HG03521 (cell line): ENCODE data around the gene LTBP3.

Source experiments
- ATAC-seq: cut with Tn5 transposase; IDR thresholded peaks from one replicate; pipeline ENCODE4 v1.9.1; 2021; ENCODE audit warnings: mild to moderate bottlenecking, moderate library complexity; ENCODE audit not compliant: unreplicated experiment

The LTBP3 gene

DNA sequence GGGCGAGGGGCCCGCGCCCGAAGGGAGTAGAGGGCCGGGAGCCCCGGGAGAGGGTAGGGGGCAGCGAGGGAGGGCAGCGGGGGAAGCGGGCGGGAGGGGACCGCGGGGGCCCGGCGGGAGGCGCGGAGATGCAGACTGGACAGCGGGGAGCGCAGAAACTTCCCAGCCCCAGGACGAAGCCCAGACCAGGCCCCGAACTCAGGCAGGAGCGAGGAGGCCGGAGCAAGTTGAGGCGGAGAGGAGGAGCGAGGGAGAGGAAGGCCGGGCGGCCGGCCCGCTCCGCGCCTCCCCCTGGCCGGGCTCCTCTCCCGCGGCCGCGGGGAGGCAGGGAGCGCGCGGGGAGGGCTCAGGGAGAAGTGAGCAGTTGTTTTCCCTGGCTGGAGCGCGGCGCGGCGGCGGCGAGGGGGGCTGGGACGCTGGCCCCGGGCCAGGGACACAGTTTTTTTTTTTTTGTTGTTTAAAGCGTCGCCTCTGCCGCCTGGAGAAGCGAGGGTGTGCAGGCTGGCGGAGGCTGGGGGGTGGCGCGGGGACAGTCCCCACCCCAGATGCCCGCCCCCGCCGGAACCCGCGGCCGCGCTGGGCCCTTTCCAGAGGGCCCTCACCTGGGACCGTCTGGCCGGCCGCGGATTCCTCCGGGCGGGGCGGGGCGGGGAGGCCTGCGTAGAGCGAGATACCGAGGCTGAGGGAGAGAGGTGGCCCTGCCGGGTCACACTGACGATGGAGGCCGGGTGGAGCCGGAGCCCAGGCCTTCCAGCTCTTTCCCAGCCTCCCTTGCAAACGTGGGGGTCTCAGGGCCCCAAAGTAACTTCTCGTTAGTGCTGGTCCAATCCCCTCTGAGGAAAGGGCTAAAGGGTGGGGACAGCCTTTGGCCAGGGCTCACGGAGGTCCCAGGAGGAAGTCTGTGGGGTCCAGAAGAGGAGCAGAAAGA is at the start of gene LTBP3:
Gene LTBP3, minus strand, starts transcription at position 358 of the 928 bp plus-strand sequence. CDS start 400 bp downstream, outside the sequence.
- no peak for ATAC-seq

DNA sequence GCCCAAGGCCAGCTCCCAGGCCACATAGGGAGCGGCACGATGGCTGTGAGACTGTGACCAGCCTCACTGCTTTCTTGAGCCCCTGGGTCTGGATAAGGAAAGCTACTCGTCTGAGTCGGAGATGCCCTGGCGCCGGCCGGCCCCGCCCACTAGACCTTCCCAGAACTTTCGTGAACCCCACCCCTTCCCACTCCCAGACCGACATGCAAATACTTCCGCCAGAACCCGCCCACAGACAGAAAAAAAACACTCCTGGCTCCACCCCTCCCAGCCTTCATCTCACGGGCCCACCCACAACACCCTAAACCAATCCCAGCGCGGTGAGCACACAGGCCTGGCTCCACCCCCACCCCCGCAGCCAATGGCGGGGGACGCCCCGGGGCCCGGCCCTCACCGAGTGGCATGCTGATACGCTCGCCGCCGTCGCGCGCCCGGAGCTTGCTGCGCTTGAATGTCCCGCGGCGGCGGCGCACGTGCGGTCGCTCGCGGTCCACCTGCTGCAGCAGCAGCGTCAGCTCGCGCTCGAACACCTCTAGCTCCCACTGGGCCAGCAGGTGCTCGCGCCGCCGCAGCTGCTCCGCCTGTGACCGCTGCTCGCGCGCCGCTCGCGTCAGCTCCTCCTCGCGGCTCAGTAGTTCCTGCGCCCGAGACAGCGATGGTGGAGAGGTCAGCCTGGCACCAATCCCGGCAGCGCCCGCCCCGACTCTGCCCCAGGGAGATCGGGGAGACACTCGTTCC is 48.9 kb upstream of the LTBP3 start:
- ATAC-seq = no peak

DNA sequence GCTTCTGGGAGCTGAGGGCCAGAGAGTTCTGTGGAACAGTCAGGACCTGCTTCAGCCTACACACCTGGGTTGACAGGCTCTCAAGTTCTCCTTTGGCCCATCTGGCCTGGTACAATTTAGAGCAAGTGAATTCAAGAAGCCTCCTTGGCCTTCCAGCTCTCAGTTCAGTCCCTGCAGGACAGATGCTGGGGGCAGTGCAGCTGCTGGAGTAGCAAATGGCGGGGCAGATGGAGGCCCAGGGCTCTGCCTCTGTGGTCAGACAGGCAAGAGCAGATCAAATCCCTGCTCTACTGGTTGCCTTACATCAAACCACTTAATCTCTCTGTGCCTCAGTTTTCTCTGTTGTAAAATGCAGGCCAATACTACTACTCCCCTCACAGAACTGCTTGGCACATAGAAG is 46.1 kb upstream of the LTBP3 start:
- ATAC-seq = no peak

- ATAC-seq = no peak
Measured at GRCh38 chr11:65599955-65600246, 41.7 kb upstream of the LTBP3 start.

GRCh38 chr11:65599216-65599954 is 41.2 kb upstream of the LTBP3 start:
- ATAC-seq = no peak

GRCh38 chr11:65598258-65598699 is 40.1 kb upstream of the LTBP3 start:
- ATAC-seq = no peak

DNA sequence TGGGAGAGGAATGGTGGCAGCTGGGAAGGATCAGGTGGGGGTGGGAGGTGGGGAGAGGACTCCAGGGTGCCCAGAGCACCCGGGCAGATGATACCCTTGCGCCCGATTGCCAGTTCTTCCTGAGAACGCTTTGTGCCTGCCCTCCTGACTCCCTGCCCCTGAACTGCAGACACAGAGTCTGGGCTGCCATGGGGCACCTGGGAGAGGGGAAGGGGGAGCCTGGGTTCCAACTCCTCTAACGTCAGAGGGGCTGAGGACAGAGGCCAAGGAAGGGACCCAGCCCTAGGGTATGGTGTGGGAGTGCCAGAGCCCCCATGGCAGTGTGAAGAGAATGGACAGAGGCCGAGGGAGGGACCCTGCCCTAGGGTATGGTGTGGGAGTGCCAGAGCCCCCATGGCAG is 38.4 kb upstream of the LTBP3 start:
- no peak for ATAC-seq

DNA sequence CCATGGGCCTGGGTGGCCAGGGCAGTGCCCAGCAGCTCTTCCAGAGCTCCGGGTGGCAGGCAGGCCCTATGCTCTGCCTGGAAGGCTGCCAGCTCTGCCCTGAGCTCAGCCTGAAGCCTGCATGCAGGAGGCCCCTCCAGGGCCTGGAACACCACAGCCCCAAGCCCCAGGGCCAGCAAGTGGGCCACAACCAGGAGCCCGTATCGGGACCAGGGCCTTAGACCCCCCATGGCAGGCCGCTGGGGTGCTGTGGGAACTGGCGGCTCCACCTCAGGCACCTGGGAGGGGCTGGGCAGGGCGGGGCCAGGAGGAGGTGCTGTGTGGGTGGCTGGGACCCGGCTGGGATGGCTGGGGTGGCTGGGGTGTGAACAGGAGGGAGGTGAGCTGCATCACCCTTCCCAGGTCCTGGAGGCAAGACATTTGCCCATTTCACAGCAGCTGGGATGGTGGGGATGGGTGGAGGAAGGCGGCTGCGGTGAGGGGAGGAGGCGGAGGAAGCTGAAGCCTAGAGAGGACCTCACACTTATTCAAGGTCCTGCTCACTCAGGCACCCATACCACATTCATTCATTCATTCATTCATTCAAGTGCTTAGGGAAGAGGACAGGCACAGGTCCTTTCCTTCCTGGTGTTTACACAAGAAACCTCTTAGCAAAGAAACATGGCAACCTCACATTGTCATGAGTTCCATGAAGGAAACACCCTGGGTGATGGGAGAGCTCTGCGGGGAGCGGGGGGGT is 37.6 kb upstream of the LTBP3 start, which contains the start of gene KCNK7:
Gene KCNK7, minus strand, starts transcription at position 258 of the 739 bp plus-strand sequence. Its CDS starts 28 bp downstream, at position 230.
- ATAC-seq = no peak

DNA sequence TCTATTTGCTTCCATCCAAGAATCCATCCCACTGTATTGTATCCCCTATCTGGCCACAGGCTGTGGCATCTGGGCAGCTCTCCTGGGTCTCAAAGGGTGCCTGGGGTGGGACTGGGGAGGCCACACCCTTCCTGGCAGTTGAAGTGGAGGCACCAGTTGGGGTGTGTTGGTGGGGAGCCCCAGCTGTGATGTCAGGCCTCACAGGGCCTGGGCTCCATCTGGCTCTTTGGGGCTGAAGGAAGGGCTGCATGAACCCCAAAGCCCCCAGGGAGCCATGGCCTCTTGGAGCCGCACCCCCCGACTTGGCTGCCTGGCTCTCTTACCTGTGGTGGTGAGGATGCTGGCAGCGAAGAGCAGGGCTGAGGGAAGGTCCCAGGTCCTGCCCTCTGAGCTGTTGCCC is 37.0 kb upstream of the LTBP3 start:
- no peak for ATAC-seq

GRCh38 chr11:65593518-65594414 is 35.6 kb upstream of the LTBP3 start:
- no peak for ATAC-seq

DNA sequence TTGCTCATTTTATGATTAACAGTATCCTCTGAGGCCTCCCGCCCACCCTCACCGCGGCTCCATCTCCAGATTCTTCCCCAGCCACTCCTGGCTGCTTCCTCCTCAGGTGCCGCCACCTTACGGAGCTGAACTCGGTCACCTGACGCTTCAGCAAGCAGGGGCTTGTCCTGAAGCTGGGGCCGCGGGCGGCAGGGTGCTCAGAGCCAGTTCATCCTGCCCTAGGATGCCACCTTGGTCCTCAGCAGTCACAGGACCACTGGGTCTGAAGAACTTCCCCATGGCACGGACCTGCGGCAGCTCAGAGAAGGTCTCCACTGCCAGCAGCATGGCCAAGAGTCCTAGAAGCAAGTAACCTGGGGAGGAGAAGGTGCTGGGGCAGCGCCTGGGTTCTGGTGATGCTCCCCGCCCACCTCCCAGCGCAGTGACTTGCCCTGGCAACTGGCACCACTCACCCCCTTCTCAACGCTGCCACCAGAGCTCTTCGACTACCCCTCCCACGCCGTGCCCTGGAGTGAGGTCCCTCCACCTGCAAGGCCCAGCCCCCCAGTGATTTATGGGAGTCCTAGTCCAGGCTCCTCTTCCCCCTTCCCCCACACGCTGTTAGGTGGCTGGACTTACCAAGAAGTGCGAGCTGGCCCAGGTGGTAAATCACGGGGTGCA is 34.8 kb upstream of the LTBP3 start:
- no peak for ATAC-seq

DNA sequence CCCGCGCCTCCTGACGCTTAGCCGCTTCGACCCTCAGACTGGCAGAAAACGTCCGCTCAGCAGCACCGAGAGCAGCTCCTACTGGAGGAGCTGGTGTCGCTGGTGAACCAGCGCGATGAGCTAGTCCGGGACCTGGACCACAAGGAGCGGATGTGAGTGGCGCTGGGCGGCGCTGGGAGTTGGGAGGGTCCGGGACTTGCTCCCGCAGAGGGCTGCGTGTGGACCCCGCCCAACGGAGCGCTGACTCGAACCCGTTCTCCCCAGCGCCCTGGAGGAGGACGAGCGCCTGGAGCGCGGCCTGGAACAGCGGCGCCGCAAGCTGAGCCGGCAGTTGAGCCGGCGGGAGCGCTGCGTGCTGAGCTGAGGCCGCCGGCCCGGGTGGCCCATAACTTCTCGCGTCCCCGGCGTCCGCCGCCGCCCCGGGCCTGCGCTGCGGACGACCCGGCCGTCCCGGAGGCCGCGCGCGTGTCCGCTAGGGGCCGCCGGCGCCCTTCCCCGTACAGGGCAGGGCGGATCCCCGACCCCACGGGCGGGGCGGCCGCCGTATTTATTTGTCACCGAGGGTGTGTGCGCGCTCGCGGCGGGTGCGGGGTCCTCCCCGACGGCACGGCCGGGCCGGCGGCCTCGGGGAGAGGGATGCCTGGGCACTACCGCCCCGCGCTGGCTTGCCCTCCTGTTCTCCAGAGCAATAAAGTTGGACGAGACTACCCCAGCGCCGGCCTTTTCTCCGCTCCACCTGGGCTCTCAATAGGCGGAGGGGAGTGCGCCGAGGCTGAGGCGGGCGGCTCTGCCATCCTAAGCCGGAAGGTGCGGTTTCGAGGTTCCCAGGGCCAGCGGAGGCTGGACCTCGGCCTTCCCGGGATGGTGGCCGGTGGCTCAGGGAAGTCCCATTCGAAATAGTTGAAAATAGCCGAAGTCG is 34.0 kb upstream of the LTBP3 start:
- no peak for ATAC-seq

DNA sequence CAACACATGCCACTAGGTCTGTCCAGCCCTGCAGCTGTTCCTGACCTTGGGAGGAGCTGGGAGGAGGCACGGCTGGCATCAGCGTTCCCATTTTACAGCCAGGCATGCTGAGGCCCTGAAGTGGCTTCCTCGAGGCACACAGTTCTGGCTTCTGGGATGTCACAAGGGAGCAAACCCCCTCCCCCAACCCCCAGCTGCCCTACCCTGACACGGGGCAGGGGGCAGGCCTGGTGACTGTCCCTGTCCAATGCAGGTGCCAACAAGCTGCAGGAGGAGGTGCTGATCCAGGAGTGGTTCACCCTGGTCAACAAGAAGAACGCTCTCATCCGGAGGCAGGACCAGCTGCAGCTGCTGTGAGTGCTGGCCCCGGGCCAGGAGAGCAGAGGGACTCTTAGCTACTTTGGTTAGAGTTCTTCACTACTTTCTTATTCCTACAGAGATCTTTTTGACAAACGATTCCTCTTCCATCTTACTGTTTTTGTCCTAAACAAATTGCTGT is 32.1 kb upstream of the LTBP3 start:
- ATAC-seq = no peak

- ATAC-seq = no peak
Measured at GRCh38 chr11:65589444-65590239, 31.5 kb upstream of the LTBP3 start.

DNA sequence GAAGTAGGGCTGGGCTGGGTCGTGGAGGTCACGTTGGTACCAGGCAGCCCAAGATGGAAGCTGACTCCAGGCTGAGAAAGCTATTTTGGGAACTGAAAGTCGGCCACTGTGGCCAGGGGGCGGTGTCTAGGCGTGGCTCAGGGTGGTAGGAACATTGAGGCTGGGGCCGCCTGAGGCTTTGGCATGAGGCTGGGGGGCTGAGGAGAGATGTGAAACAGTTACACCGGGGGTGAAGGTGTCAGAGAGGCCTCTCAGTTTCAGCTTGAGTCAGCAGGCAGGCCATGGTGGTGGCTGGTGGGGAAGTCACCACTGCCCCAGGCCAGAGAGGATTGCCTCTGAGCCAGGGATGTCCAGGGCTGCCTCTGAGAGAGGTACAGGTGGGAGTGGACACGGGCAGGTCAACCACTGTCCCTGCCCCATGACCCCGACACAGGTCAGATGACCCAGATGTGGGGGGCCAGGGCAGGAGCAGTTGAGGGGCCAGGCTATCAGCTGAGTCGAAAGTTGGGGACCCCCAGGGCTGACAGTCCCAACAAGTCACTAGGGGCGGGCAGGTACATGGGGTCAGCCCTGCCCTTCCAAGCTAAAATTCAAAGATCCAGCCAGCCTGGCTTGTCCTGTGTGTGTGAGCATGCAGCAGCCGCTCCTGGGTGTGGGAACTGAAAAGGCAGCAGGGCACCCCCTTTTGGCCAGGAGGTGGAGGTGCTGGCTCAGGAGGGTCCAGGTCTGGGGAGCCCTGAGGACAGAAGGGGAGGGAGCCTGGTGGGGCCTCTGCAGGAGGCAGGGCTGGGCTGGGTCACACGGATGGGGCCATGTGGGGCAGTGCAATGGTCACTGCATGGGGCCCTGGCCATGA is 30.3 kb upstream of the LTBP3 start:
- ATAC-seq = peak; percentile 78

- ATAC-seq = no peak
Measured at GRCh38 chr11:65586676-65587075, 28.5 kb upstream of the LTBP3 start.
